Measurements from ENCODE around the gene CDC37L1. TPM values are rescaled to one million over a fixed set of nuclear protein-coding genes. Genes with fewer than 3 reads are reported as not detected.
"Not testable (repeated sequence)": the region's sequence is repeated elsewhere in the genome, so short reads cannot be mapped to it uniquely, and the experiment has no call there.

Gene CDC37L1
- total RNA-seq, 2 donors from 2014 or later: 11.9 to 14.7 TPM

- no peak for DNase-seq
These were observed 60.9 kb downstream of the CDC37L1 start for GRCh38 chr9:4740388-4740637.

DNA sequence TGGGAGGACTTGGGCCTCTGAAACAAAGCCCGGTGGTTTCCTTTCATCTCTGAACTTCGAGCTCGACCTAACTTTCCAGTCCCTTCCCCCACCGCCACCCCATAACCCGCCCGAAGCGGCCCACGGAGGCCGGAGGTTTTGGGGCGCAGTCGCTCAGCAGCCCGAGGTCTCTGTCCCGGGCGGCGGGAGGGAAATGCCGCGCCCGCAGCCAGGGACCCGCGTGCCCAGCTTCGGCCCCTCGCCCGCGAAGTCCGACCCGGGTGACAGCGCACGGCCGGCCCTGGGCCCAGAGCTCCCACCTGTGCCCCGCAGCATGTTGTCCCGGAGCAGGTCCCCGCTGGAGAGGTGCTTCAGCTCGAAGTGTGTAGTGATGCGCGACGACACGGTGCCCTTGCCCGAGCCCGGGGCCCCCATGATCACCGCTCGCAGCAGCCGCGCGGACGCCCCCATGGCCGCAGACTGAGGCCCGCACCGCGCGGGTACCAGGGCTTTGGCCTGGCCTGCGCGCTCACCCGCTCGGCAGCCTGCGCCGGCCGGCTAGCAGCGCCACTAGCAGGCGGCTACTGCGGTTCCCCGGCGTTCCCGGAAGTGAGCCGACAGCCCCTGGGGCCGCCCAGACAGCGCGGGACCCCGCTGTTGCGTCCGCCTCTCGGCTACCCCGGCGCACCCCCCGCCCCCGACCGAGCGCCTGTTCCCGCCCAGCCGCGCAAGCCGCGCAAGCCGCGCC, 61.4 kb downstream of the CDC37L1 start, which contains the start of gene AK3:
AK3 (minus strand) TSS at position 565 of the 727 bp plus-strand sequence; CDS start at position 450, 115 bp downstream.
- DNase-seq: peak; percentile 91 to 92
- intact Hi-C loops (cut with DNase I, micrococcal nuclease): loop anchor here in 1 of 2 donors (5.0 kb wide), 1 partner anchor 78 kb away; the partner anchor contains the start of gene PLPP6

More at GRCh38 chr9:4740388-4740637, 60.9 kb downstream of the CDC37L1 start:
- intact Hi-C loops (cut with DNase I, micrococcal nuclease): loop anchor here in 1 of 2 donors (5.0 kb wide), 1 partner anchor 78 kb away; the partner anchor contains the start of gene PLPP6
- peak; percentile 49 for ATAC-seq

GRCh38 chr9:4741365-4742089, 62.2 kb downstream of the CDC37L1 start:
- intact Hi-C loops (cut with DNase I, micrococcal nuclease): loop anchor here in 1 of 2 donors (5.0 kb wide), 1 partner anchor 79 kb away; the partner anchor contains the start of gene PLPP6
- peak; percentile 64 for DNase-seq
- peak; percentile 53 for ATAC-seq

More for the DNA sequence above, 61.4 kb downstream of the CDC37L1 start, which contains the start of gene AK3:
- ATAC-seq: peak; percentile 83

DNA sequence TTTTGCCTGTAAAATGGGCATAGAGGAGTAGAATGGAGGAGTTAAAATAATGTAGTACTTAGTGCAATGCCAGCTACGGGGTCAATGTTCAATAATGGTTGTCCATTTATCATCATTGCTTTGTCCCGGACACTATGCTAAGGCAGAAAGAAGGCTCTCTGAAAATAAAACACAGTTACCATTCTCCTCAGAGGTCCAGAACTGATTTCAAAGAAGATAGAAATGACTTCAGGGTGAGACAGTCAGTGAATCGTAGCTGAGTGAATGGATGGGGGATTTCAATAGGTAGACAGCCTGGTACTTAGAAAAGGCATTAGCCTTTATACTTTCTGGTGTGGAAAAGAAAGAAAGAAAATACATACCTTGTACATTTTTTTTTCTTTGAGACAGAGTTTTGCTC, 62.9 kb downstream of the CDC37L1 start:
- DNase-seq: no peak
- intact Hi-C loops (cut with DNase I, micrococcal nuclease): loop anchor here in 1 of 2 donors (5.0 kb wide), 1 partner anchor 80 kb away; the partner anchor contains the start of gene PLPP6
- no peak for ATAC-seq

DNA sequence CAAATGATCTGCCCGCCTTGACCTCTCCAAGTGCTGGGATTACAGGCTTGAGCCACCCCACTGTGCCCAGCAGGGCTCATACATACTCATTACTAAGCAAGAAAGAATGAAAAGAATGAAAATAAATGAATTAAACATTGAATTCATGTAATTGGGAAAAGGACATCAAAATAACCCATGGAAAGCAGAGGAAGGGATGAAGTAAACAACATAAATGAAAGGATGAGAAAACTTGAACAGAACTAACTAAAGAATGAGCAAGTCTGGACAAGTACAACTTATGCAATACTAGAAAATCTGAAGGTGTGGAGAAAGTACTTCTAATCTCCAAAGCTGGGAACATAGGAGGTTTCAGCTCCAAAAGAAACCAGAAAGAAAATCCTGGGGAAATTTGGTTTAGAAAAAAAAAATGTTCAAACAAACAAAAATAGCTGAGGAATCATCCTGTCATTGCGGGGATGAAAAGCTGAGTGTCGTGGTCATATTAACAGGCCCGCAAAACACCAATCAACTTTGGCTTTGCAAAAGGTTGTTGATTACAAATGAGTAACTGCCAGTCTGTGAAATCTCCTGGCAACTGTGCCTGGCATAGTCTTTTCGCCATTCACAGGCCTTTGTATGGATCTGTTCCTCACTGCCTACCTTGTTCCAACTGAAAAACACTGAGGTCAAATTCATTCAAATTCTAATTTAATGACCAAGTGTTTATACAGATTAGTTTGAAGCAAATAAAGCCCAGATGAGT, 63.9 kb downstream of the CDC37L1 start:
- no peak for ATAC-seq
- no peak for DNase-seq
- intact Hi-C loops (cut with DNase I, micrococcal nuclease): loop anchor here in 1 of 2 donors (5.0 kb wide), 1 partner anchor 81 kb away; the partner anchor contains the start of gene PLPP6

- ATAC-seq: no peak
- intact Hi-C loops (cut with DNase I, micrococcal nuclease): no loop called here
- no peak for DNase-seq
These were observed 67.1 kb downstream of the CDC37L1 start for GRCh38 chr9:4746278-4747030.

- ATAC-seq (no peak), DNase-seq (no peak)
- intact Hi-C loops (cut with DNase I, micrococcal nuclease): no loop called here
These were observed 69.2 kb downstream of the CDC37L1 start for GRCh38 chr9:4748612-4749011.

DNA sequence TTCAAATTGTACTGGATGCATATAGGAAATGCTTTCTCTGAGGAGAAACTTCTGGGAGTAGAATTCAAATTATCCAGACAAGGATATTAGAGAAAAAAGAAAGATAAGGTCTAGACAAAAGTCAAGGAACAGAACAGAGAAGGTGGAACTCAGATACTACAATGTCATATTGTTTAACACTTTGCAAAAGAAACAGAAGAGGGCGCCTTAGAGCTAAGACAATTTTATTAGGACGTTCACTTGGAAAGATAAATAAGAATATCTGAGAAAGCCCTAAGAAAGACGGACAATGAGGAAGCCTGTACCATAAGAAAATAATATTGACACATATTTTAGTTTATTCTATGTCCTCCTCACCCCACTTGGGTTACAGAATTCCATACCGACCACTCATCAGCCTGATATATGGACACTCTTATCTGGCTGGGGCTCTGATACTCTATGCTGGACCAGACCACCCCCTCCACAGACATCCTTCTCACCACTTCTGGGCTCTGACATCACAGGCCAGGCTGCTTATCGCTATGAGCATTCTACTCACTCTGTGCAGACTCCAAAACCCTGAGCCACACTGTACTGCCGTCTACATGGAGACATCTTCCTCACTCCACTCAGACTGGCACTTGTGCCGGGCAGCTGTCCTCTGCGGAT, 70.8 kb downstream of the CDC37L1 start:
- ATAC-seq: peak; percentile 65
- intact Hi-C loops (cut with DNase I, micrococcal nuclease): no loop called here
- DNase-seq: no peak

DNA sequence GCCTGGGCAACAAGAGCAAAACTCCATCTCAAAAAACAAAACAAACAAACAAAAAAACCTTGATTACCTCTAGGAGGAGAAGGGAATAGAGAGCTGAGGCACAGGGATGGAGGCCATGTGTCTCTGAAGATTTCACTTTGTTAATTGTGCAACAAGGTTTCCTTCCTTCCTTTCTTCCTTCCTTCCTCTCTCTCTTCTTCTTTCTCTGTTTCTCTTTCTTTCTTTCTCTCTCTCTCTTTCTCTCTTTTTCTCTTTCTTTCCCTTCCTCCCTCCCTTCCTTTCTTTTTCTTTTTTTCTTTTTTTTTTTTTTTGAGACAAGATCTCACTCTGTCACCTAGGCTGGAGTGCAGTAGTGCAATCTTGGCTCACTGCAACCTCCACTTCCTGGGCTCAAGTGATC, 75.2 kb downstream of the CDC37L1 start:
- ATAC-seq; DNase-seq; intact Hi-C loops (cut with DNase I, micrococcal nuclease): not testable (repeated sequence)

GRCh38 chr9:4755026-4755609, 75.7 kb downstream of the CDC37L1 start:
- no peak for DNase-seq
- intact Hi-C loops (cut with DNase I, micrococcal nuclease): no loop called here
- ATAC-seq: no peak

DNA sequence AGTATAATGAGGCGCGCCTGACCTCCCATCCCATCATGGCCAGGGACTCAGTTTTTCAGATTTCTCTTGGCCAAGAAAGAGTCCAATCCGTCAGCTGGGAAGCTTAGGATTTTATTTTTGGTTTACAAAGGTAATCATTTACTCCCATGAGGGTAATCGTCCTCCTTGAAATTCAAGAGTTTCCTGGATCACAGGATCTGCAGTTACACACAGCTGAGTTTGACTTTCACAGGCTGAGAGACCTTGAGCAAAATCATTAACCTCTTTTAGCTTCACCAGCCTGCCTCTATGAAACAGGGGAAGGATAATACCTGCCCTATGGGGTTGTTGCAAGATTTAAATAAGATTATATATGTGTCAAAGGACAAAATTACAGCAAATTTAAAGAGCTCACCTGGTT, 77.1 kb downstream of the CDC37L1 start:
- DNase-seq (no peak), ATAC-seq (peak; percentile 79)
- intact Hi-C loops (cut with DNase I, micrococcal nuclease): no loop called here

Other genes starting within 250 kb of the CDC37L1 start
- gene SLC1A1, start 189.1 kb upstream of the CDC37L1 start, total RNA-seq: 10 to 100 TPM; 32.0 to 42.3 TPM
- 10 to 100 TPM; 15.9 to 22.3 TPM for gene PLPP6, start 17.3 kb upstream of the CDC37L1 start, total RNA-seq
- gene SPATA6L, start 13.1 kb upstream of the CDC37L1 start, total RNA-seq: 1 to 10 TPM; 3.2 to 6.3 TPM
- gene AK3, start 61.6 kb downstream of the CDC37L1 start, total RNA-seq: 10 to 100 TPM; 89.1 to 95.7 TPM
- 10 to 100 TPM in 1 of 2 donors, 1 to 10 TPM in 1; 9.3 to 10.6 TPM for gene RCL1, start 113.4 kb downstream of the CDC37L1 start, total RNA-seq

All from left colon (tissue), 2 donors.